GM19395 (cell line): ENCODE measurements around the gene NR2F1.
"Not testable (repeated sequence)": the region's sequence is repeated elsewhere in the genome, so short reads cannot be mapped to it uniquely, and the experiment has no call there.

Experiments used
- ATAC-seq: cut with Tn5 transposase; IDR thresholded peaks from one replicate; pipeline ENCODE4 v1.9.1; 2021; ENCODE audit warnings: mild to moderate bottlenecking, moderate library complexity; ENCODE audit not compliant: unreplicated experiment

The NR2F1 gene

DNA sequence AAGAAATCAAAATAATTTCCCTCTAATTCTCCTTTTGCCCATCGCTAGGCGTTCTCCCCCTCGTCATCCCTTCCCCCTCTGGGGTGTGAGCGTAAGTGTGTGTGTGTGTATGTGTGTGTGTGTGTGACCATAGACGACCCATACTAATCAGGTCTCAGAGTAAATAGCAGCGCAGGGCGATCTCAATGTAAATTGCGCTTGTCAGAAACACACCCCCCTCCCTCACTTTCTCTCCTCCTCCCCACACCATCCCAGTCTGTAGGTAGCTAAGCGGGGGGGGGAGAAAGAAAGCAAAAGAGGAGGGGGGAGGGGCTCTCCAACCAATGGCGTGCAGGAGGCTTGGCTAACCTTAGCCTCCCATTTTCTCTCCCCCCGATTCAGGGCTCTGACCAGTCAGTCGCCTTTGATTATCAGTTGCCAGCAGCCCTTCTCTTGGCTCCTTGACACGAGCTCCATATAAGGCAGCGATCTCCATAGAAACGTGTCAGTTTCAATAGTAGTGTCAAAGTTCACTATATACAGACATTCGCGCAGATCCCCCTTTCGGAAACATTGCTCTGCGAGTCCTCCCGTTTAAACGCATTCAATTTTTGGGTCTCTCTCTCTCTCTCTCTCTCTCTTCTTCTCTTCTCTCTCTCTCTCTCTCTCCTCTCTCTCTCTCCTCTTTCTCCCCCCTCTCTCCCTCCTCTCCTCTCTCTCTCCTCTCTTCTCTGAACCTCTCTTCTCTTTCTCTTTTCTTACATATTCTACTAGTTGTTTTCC, at the start of gene NR2F1:
Gene NR2F1 (plus strand): TSS at position 546 of the 762 bp plus-strand sequence. CDS start 1,802 bp downstream, outside the sequence.
- ATAC-seq, result no peak

GRCh38 chr5:93545872-93546271, 37.1 kb upstream of the NR2F1 start:
- ATAC-seq, result no peak

- not testable (repeated sequence) for ATAC-seq
Observed at GRCh38 chr5:93549594-93549993, 33.4 kb upstream of the NR2F1 start.

DNA sequence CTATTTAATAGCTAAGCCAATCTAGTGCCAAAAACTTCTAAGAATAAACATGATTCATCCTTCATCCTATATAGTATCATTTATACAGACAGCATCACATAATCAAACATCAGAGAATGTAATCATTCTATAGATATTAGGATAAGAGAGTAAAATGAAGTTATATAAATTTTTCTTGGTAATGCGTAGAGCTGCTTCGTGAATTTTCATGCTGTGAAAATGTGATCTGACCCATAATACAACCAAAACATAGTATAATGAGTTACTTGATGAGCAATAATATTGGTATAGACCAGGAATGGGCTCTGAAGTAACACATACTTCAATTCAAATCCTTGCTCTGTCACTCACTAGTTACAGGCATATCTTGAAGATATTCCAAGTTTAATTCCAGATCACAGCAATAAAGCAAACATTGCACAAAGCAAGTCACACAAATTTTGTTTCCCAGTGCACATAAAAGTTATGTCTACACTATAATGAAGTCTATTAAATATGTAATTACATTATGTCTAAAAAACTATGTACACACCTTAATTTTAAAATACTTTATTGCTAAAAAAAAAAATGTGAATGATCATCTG, 25.9 kb upstream of the NR2F1 start:
- no peak for ATAC-seq

DNA sequence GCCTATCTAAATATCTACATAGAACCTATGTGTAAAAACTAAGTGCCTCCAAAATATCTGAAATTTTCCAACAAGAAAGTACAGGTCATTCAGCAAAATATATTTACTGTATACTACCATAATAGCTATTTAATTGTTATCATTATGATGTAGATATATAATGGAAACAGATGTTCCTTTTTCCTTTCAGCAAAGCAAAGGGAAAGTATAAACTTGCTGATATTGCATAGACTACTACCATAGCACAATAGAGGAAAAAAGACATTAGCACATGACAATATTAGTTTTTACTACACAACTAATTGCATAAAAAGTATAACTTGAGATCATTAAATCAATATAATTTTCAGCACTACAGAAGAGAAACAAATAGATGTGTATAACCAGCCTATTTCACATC, 16.9 kb upstream of the NR2F1 start:
- ATAC-seq, result no peak

DNA sequence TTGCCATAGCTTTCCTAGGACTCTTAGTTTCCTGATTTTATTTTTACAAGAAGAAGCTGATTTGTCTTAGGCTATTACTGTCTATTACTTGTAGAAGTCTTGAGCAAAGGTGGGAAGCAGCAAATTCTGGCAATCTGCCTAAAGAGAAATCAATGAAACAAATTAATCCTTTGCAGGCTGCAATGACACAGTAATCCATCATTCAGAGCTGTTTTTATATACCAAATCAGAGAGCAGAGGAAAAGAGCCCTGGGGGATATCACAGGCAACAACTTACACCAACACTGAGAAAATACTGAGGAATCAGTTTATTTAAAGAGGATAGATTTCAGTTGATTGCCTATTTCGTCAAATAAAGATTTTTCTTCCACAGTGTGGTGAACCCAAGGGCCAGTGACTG, 15.6 kb upstream of the NR2F1 start:
- no peak for ATAC-seq

- ATAC-seq, result no peak
Observed at GRCh38 chr5:93569300-93570160, 13.5 kb upstream of the NR2F1 start.

DNA sequence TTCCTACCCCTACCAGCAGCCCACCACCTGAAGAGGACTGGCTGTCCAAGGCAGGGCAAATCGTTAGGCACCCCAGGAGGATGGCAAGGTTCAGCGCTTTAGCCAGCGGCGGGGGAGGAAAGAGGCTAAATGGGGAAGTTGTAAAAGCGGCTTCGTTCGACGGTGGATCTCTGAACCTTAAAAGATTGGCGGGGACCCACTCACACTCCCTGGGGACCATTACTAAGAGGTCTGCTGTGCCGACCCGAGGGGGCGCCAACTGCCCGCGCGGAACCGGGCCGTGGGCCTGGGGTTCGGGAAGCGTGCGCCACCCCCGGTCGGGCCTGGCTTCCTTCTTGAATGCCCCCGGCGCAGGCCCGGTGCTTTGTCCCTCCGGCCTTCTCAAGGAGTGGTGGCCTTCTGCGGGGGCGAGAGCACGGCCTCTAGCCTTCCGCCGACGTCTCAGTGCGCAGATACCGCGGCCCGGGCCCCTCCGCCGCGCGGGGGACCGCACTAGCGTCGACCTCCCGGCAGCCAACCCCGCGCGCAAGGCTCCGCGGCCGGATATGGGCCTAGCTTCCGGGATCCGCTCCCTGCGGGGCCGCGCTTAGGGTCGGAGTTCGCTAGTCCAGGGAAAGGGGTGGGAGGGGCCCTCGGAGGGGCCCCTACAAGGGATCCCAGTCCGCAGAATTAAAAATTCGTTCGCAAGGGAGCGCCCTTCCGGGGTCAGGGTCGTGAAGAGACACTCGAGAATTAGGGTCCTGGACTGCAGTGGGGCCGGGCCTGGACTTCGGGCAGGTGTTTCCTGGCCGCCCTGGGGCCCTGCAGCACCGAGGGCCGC, 12.5 kb upstream of the NR2F1 start:
- peak; percentile 40 for ATAC-seq

DNA sequence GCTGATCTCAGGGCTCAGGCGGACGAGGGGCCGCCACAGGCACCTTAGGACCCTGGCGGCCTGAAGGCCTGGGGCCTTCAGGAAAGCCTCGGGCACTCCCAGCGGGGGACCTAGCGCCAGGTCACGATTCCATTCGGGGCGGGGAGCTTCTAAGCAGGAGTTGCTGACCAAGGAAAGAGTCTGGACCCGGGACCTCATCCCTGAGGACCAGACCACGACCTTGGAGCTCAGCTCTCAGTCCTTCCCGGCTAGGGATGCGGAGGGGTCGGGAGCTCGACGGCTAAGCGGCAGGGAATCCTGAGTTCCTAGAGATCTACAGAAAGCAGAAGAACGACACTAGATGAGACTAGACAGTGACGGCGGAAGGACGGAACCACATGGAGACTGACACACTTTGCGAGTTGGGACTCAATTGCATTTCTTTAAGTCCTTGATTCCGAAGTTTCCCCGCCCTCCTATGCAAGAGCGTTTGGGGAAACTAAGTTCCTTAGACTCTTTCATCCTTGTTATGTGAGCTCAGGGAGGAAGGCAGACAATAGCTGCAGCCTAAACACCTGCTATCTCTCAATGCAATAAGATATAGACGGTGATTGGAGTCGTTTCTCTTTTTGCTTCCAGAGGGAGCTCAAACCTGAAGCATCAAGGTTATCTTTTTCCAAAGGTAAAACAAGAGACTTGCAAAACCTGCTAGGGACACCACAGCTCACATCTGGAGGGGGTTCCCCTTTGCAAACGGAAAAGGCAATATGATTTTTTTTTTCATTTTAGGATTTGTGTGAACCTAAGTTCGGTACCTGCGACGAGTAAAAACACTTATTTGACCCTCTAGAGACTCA, 11.7 kb upstream of the NR2F1 start:
- no peak for ATAC-seq

DNA sequence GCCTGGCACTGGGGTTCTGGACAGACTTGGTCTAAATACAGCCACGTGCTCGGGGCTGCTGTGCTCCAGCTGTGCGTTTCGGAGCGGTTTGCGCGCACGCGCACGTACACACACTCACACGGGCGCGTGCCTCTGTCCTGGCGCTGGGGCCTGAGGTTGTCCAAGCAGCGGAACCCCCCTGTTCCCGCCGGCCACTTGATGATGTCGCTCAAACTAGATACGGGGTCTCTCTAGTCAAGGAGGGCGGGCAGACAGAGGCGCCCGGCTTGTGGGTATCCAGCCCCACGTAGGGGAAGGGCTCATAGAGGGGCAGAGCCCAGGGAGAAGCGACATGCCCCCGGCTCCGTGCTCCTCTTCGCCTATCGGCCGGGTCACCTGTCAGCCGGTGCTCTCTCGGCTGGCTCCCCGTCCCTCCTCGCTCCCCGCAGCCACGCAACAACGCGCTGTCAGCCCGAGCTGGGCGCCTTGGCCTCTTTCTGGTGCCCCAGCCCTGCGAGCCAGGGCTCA, 10.9 kb upstream of the NR2F1 start:
- ATAC-seq, result no peak

DNA sequence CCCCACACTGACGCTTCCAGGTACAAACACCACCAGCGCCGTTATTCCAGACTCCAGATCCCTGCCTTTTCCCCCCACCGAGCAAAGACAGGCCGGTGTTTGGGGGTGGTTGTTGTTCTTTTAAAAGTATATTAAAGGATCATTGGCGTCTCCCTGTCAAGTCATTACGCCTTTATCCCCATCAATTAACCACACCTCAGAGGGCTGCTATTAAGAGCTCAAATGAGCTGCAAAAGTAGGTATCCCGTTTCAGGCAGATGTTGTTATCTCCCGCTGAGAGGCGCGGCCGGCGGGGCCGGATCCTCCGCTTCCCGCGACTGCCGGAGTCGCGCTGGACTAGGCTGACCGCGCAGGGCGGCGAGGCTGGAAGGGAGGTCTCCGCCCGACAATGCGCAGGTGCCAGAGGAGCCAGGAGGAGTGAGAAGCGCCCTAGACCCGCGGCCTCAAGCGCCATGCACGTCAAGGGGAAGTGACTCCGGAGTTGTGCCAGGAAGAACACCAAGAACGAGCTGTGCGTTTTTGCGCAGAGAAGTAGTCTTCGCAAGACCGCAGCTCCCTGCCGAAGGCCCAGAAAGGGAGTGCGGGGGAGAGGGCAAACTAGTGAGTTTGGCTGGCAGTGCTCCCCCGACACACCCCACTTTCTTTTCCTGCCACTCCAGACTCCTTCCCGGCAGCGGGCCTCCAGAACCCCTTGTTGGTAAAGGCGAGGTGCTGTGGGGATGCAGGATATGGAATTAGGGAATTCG, 10.2 kb upstream of the NR2F1 start:
- no peak for ATAC-seq

DNA sequence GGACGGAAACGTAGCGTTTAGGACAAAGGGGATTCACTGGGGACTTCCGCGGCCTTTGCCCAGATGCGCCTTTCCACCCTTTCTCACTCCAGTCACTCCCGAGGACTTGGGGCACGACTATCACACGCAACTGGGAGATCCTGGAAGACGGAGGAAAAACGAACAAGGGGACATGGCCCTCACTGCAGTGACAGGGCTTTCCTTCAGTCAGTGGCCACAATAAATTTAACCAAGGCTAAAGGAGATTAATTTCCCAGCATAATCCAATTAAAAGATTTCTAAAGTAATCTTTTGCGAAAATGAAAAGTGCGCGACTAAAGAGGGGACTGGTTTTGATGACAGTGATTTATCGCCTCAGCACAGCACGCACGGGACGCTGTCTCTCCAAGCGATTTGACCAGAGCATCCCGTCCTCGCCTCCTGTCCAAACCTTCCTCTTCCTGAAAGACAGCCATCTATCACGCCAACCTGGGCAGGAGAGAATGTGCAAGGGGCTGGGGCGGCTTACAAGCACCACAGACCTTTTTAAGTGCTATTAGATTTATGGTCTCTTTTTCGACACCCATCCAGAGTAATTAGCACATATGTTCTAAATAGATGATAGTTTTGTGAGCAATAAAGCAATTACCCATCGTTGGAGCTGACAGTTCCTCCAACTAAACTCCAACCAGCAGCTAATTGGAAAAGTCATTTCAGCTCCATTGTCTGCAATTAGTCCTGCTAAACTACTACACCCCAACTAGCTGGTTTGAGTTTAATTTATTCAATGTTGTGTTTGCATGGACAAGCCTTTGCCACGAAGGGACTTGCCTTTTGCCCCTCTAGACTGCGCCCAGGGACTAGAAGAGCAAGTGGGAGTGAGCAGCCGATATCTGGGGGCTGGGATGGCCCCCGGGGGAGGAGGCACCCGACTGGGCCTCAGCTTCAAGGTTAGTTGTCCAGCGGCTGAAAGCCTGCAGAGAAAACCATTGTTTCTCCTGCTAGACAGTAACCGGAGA, 9.4 kb upstream of the NR2F1 start:
- no peak for ATAC-seq

- no peak for ATAC-seq
Observed at GRCh38 chr5:93574491-93575305, 8.3 kb upstream of the NR2F1 start.

- no peak for ATAC-seq
Observed at GRCh38 chr5:93575461-93576414, 7.3 kb upstream of the NR2F1 start.

GRCh38 chr5:93576994-93577853, 5.8 kb upstream of the NR2F1 start:
- no peak for ATAC-seq
